ENCODE results near the gene TRIM14.

GRCh38 chr9:98043915-98044314, 75.1 kb downstream of the TRIM14 start:
- TF ChIP-seq CTCF (IDR thresholded peaks at IDR 0.05) (no peak), POLR2A (IDR thresholded peaks at IDR 0.05) (no peak)

Data from right lobe of liver (tissue), 4 donors.